IMR-90 (cell line): ENCODE data around the gene MINDY3. TPM values are rescaled to one million over a fixed set of nuclear protein-coding genes. Genes with fewer than 3 reads are reported as not detected.

Experiments used
- ATAC-seq: fragments of 200-7000 bp; cut with Tn5 transposase; 2 replicates; pipeline ENCODE4 v1.9.1; 2020; ENCODE audit warnings: low read depth, mild to moderate bottlenecking, moderate library complexity
- BruUV-seq: library from RNA; stranded (reverse); fragments of 400-500 nt; replicated peaks from 2 replicates; lab custom pipeline; 2021; lab: Mats Ljungman, UMichigan
- CTCF ChIA-PET: fragments of 300-600 bp; formaldehyde crosslinking; extraction: SDS; loops from one replicate; lab custom pipeline; 2021; ENCODE audit warnings: antibody characterized with exemption; lab: Yijun Ruan, JAX
- POLR2A ChIA-PET: fragments of 300-600 bp; sonication (Branson Sonifier 250); formaldehyde crosslinking; loops from one replicate; lab custom pipeline; 2022; ENCODE audit warnings: antibody characterized with exemption; ENCODE audit not compliant: unreplicated experiment; lab: Charles Lee
- DNase-seq: peaks from one replicate; pipeline ENCODE4 v3.0.0; 2013
- H2AFZ ChIP-seq: replicated peaks from 2 replicates; pipeline ENCODE3; 2013; ENCODE audit warnings: low read length, mild to moderate bottlenecking; ENCODE audit not compliant: poor library complexity
- H2AK5ac ChIP-seq: 2 replicates; pipeline ENCODE4 v1.6.1; 2013; ENCODE audit warnings: low read depth, low read length, inconsistent platforms
- H2AK9ac ChIP-seq: replicated peaks from 2 replicates; pipeline ENCODE3; 2013; ENCODE audit warnings: mild to moderate bottlenecking, low read depth, low read length, moderate library complexity; ENCODE audit not compliant: poor library complexity
- H2BK120ac ChIP-seq: 2 replicates; pipeline ENCODE4 v1.6.1; 2013; ENCODE audit warnings: low read depth, low read length, inconsistent platforms
- H2BK15ac ChIP-seq: 3 replicates; pipeline ENCODE4 v1.6.1; 2013; ENCODE audit warnings: low read depth, low read length, inconsistent platforms
- H2BK20ac ChIP-seq: 2 replicates; pipeline ENCODE4 v1.6.1; 2013; ENCODE audit warnings: low read depth, mild to moderate bottlenecking, inconsistent platforms, low read length, moderate library complexity
- H2BK5ac ChIP-seq: 2 replicates; pipeline ENCODE4 v1.6.1; 2013; ENCODE audit warnings: mild to moderate bottlenecking, low read depth, low read length, inconsistent platforms; ENCODE audit not compliant: poor library complexity, severe bottlenecking
- H3K14ac ChIP-seq: replicated peaks from 2 replicates; pipeline ENCODE4 v1.6.1; 2013; ENCODE audit warnings: low read depth, low read length, inconsistent platforms
- H3K18ac ChIP-seq: 2 replicates; pipeline ENCODE4 v1.6.1; 2013; ENCODE audit warnings: low read depth, low read length, control low read depth
- H3K23ac ChIP-seq: 2 replicates; pipeline ENCODE4 v1.6.1; 2013; ENCODE audit warnings: low read depth, low read length, inconsistent platforms
- H3K27ac ChIP-seq: 2 replicates; pipeline ENCODE4 v1.5.1; 2013; ENCODE audit warnings: mild to moderate bottlenecking, control low read depth, low read length; ENCODE audit not compliant: insufficient read depth
- H3K27me3 ChIP-seq: 2 replicates; pipeline ENCODE4 v1.6.1; 2013; ENCODE audit warnings: low read length; ENCODE audit not compliant: control insufficient read depth, insufficient read depth
- H3K36me3 ChIP-seq: 2 replicates; pipeline ENCODE4 v1.6.1; 2013; ENCODE audit warnings: low read length, mixed read lengths; ENCODE audit not compliant: control insufficient read depth, insufficient read depth
- H3K4ac ChIP-seq: 2 replicates; pipeline ENCODE4 v1.6.1; 2013; ENCODE audit warnings: low read depth, low read length, inconsistent platforms
- H3K4me1 ChIP-seq: 2 replicates; pipeline ENCODE4 v1.6.1; 2013; ENCODE audit warnings: low read length, mixed read lengths; ENCODE audit not compliant: control insufficient read depth, insufficient read depth
- H3K4me2 ChIP-seq: 2 replicates; pipeline ENCODE4 v1.6.1; 2013; ENCODE audit warnings: low read depth, mild to moderate bottlenecking, control low read depth, low read length, moderate library complexity
- H3K4me3 ChIP-seq: 2 replicates; pipeline ENCODE4 v1.5.1; 2013; ENCODE audit warnings: low read depth, mild to moderate bottlenecking, control low read depth, low read length, moderate library complexity; ENCODE audit not compliant: insufficient read depth
- H3K56ac ChIP-seq: 2 replicates; pipeline ENCODE4 v1.6.1; 2013; ENCODE audit warnings: low read length, inconsistent platforms; ENCODE audit not compliant: insufficient read depth; ENCODE audit errors: extremely low read depth
- H3K79me1 ChIP-seq, 2 experiments: 2 replicates each; pipeline ENCODE4 v1.6.1; 2013; ENCODE audit warnings: low read length in 2 of 2, inconsistent platforms in 1 of 2, low read depth in 1 of 2
- H3K9ac ChIP-seq: 2 replicates; pipeline ENCODE4 v1.6.1; 2013; ENCODE audit warnings: low read depth, low read length, control low read depth
- H3K9me1 ChIP-seq: 2 replicates; pipeline ENCODE4 v1.6.1; 2013; ENCODE audit warnings: low read length, inconsistent platforms; ENCODE audit not compliant: insufficient read depth
- H3K9me3 ChIP-seq: 2 replicates; pipeline ENCODE4 v1.6.1; 2013; ENCODE audit warnings: low read length; ENCODE audit not compliant: control insufficient read depth, insufficient read depth
- H4K20me1 ChIP-seq: 2 replicates; pipeline ENCODE4 v1.6.1; 2013; ENCODE audit warnings: low read length, inconsistent platforms; ENCODE audit not compliant: insufficient read depth
- H4K5ac ChIP-seq: 2 replicates; pipeline ENCODE4 v1.6.1; 2013; ENCODE audit warnings: mild to moderate bottlenecking, low read depth, low read length, control low read depth
- H4K8ac ChIP-seq, 2 experiments: 2 replicates each; pipeline ENCODE4 v1.6.1; 2013; ENCODE audit warnings: low read depth in 2 of 2, low read length in 2 of 2, control low read depth in 1 of 2, inconsistent platforms in 1 of 2
- H4K91ac ChIP-seq: 2 replicates; pipeline ENCODE4 v1.6.1; 2013; ENCODE audit warnings: low read depth, low read length, inconsistent platforms; ENCODE audit not compliant: insufficient read depth
- BHLHE40 ChIP-seq: fragments of 150-350 bp; IDR thresholded peaks from 2 replicates; pipeline ENCODE4 v1.6.1; 2016; ENCODE audit warnings: mild to moderate bottlenecking, low read depth, low read length
- CEBPB ChIP-seq: IDR thresholded peaks from 2 replicates; pipeline ENCODE4 v1.6.1; 2012; ENCODE audit warnings: low read depth, low read length, improper control_type of control experiment
- CHD1 ChIP-seq: IDR thresholded peaks from 2 replicates; pipeline ENCODE4 v1.6.1; 2012; ENCODE audit warnings: low read depth, low read length, improper control_type of control experiment
- CTCF ChIP-seq: conservative IDR thresholded peaks from 2 replicates; pipeline ENCODE4 v1.5.1; 2012; ENCODE audit warnings: mild to moderate bottlenecking, low read depth, low read length, improper control_type of control experiment
- FOS ChIP-seq: fragments of 150-350 bp; IDR thresholded peaks from 2 replicates; pipeline ENCODE4 v1.6.1; 2016; ENCODE audit warnings: low read depth, low read length
- MAFK ChIP-seq: IDR thresholded peaks from 2 replicates; pipeline ENCODE4 v1.6.1; 2012; ENCODE audit warnings: low read depth, low read length, improper control_type of control experiment
- MAZ ChIP-seq: IDR thresholded peaks from 2 replicates; pipeline ENCODE4 v1.6.1; 2012; ENCODE audit warnings: low read depth, mild to moderate bottlenecking, low read length, improper control_type of control experiment, moderate library complexity, borderline replicate concordance
- MXI1 ChIP-seq: IDR thresholded peaks from 2 replicates; pipeline ENCODE4 v1.6.1; 2012; ENCODE audit warnings: low read depth, mild to moderate bottlenecking, low read length, moderate library complexity, borderline replicate concordance
- NFE2L2 ChIP-seq: fragments of 150-350 bp; IDR thresholded peaks from 2 replicates; pipeline ENCODE4 v1.6.1; 2016; ENCODE audit warnings: low read depth, mild to moderate bottlenecking, low read length
- POLR2A ChIP-seq: IDR thresholded peaks from 2 replicates; pipeline ENCODE4 v1.6.1; 2012; ENCODE audit warnings: mild to moderate bottlenecking, low read depth, low read length
- RAD21 ChIP-seq: IDR thresholded peaks from 2 replicates; pipeline ENCODE4 v1.6.1; 2012; ENCODE audit warnings: low read length, improper control_type of control experiment
- RFX5 ChIP-seq: IDR thresholded peaks from 2 replicates; pipeline ENCODE4 v1.8.0; 2012; ENCODE audit warnings: low read depth, mild to moderate bottlenecking, low read length, moderate library complexity
- SMC3 ChIP-seq: fragments of 150-350 bp; IDR thresholded peaks from 2 replicates; pipeline ENCODE4 v1.6.1; 2016; ENCODE audit warnings: low read depth, mild to moderate bottlenecking, antibody characterized with exemption, low read length, moderate library complexity
- USF2 ChIP-seq: fragments of 150-350 bp; IDR thresholded peaks from 2 replicates; pipeline ENCODE4 v1.6.1; 2017; ENCODE audit warnings: mild to moderate bottlenecking, antibody characterized with exemption, low read length, low read depth
- dilution Hi-C: fragments of 300-500 bp; cut with HindIII; formaldehyde crosslinking; loops from one replicate; pipeline ENCODE4 v1.14.3; 2018; ENCODE audit warnings: low sequenced_read_pairs; ENCODE audit not compliant: unreplicated experiment
- in situ Hi-C: fragments of 300-500 bp; cut with MboI; formaldehyde crosslinking; loops from 3 replicates; pipeline ENCODE4 v1.14.3; 2019; ENCODE audit warnings: low sequenced_read_pairs, inconsistent platforms, mixed read lengths
- intact Hi-C: fragments of 100-400 bp; cut with micrococcal nuclease; formaldehyde crosslinking; loops from 2 replicates; pipeline ENCODE4 v1.10.0; 2022
- polyA plus RNA-seq, 3 experiments: library from polyadenylated mRNA; depleted of rRNA; stranded (reverse); fragments of >200 nt; gene quantifications; 2 replicates each; pipeline ENCODE4 v1.2.3, GENCODE V29; 2012; ENCODE audit warnings: low replicate concordance in 1 of 3
- total RNA-seq: library from RNA; depleted of rRNA; stranded (reverse); fragments of >200 nt; gene quantifications from 2 replicates; pipeline ENCODE4 v1.2.3, GENCODE V29; 2012
- TF ChIP-seq, protein P1 (sequence below): fragments of 150-350 bp; IDR thresholded peaks from 2 replicates; pipeline ENCODE4 v1.6.1; 2016; ENCODE audit warnings: low read depth, mild to moderate bottlenecking, low read length, moderate library complexity, borderline replicate concordance

MINDY3 gene
- total and polyA plus RNA-seq, 2 of the 4 experiments (the other 2 are of a cell fraction), result 13.9 to 14.5 TPM

GRCh38 chr10:15759265-15759664, 101.0 kb downstream of the MINDY3 start:
- BruUV-seq, result no TSS peak
- TF ChIP-seq CHD1 (no peak), POLR2A (no peak), MAFK (no peak), FOS (no peak), CEBPB (no peak), MXI1 (no peak), BHLHE40 (no peak), NFE2L2 (no peak), MAZ (no peak), SMC3 (no peak), USF2 (no peak), CTCF (no peak), RAD21 (no peak), RFX5 (no peak)
- TF ChIP-seq, protein P1, sequence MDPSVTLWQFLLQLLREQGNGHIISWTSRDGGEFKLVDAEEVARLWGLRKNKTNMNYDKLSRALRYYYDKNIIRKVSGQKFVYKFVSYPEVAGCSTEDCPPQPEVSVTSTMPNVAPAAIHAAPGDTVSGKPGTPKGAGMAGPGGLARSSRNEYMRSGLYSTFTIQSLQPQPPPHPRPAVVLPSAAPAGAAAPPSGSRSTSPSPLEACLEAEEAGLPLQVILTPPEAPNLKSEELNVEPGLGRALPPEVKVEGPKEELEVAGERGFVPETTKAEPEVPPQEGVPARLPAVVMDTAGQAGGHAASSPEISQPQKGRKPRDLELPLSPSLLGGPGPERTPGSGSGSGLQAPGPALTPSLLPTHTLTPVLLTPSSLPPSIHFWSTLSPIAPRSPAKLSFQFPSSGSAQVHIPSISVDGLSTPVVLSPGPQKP, result no peak

More at GRCh38 chr10:15759265-15759664, 101.0 kb downstream of the MINDY3 start:
- H4K20me1 ChIP-seq, result no peaks in the 10 kb centered on the region
- in situ Hi-C loops, result no loop called here
- H3K9me3 ChIP-seq, result no peaks in the 10 kb centered on the region
- H2BK20ac ChIP-seq, result no peak overlapping the region
- DNase-seq (no peak), ATAC-seq (no peak)
- H4K8ac ChIP-seq, result no peak overlapping the region
- H3K27ac ChIP-seq, result no peak overlapping the region
- no peaks in the 10 kb centered on the region for H3K79me1 ChIP-seq
- no peak overlapping the region for H2AK9ac ChIP-seq
- no peak overlapping the region for H2BK120ac ChIP-seq
- H3K23ac ChIP-seq, result no peak overlapping the region
- H4K5ac ChIP-seq, result no peak overlapping the region
- no peak overlapping the region for H2AK5ac ChIP-seq
- H3K4me3 ChIP-seq, result no peak overlapping the region
- no peak overlapping the region for H3K18ac ChIP-seq
- H2BK15ac ChIP-seq, result no peak overlapping the region
- no peak overlapping the region for H3K4ac ChIP-seq
- no peak overlapping the region for H4K91ac ChIP-seq
- no peak overlapping the region for H3K9ac ChIP-seq
- H2BK5ac ChIP-seq, result no peak overlapping the region
- ChIA-PET CTCF (no interaction called here), POLR2A (no interaction called here)
- no peak overlapping the region for H2AFZ ChIP-seq
- H3K56ac ChIP-seq, result no peak overlapping the region
- no peaks in the 10 kb centered on the region for H3K36me3 ChIP-seq
- no peaks in the 10 kb centered on the region for H3K4me1 ChIP-seq
- no peak overlapping the region for H3K4me2 ChIP-seq
- intact Hi-C loops, result no loop called here
- dilution Hi-C loops, result no loop called here
- H3K14ac ChIP-seq, result no peak overlapping the region
- no peaks in the 10 kb centered on the region for H3K9me1 ChIP-seq
- peaks cover 16% of the 10 kb centered on the region for H3K27me3 ChIP-seq
